H9 (cell line): ENCODE measurements around the gene DNAJC18. TPM values are rescaled to one million over a fixed set of nuclear protein-coding genes. Genes with fewer than 3 reads are reported as not detected.

Experiments used
- DNase-seq: peaks from one replicate; pipeline ENCODE4 v3.0.0-alpha.2; 2017
- H2AFZ ChIP-seq: one replicate; pipeline ENCODE4 v1.6.1; 2013; ENCODE audit warnings: mild to moderate bottlenecking, low read length, control low read depth, moderate library complexity
- H2AK5ac ChIP-seq: 2 replicates; pipeline ENCODE4 v1.6.1; 2013; ENCODE audit warnings: low read length, control low read depth, mixed read lengths; ENCODE audit not compliant: insufficient read length
- H2BK120ac ChIP-seq: one replicate; pipeline ENCODE4 v1.6.1; 2013; ENCODE audit warnings: low read depth, mild to moderate bottlenecking, low read length, control low read depth, inconsistent platforms; ENCODE audit not compliant: poor library complexity, severe bottlenecking
- H2BK12ac ChIP-seq: 2 replicates; pipeline ENCODE4 v1.6.1; 2013; ENCODE audit warnings: low read length, control low read depth, mixed read lengths, low read depth; ENCODE audit not compliant: insufficient read length
- H2BK15ac ChIP-seq: 2 replicates; pipeline ENCODE4 v1.6.1; 2013; ENCODE audit warnings: low read depth, low read length, control low read depth
- H2BK20ac ChIP-seq: one replicate; pipeline ENCODE4 v1.6.1; 2013; ENCODE audit warnings: low read depth, mild to moderate bottlenecking, low read length, control low read depth, inconsistent platforms; ENCODE audit not compliant: poor library complexity, severe bottlenecking
- H2BK5ac ChIP-seq: 2 replicates; pipeline ENCODE4 v1.6.1; 2013; ENCODE audit warnings: low read length, control low read depth, mixed read lengths; ENCODE audit not compliant: insufficient read length
- H3K14ac ChIP-seq: 2 replicates; pipeline ENCODE4 v1.6.1; 2013; ENCODE audit warnings: low read length, control low read depth; ENCODE audit not compliant: insufficient read depth
- H3K18ac ChIP-seq: 2 replicates; pipeline ENCODE4 v1.6.1; 2013; ENCODE audit warnings: low read depth, mild to moderate bottlenecking, mixed read lengths, low read length, control low read depth; ENCODE audit not compliant: insufficient read length
- H3K23ac ChIP-seq: 2 replicates; pipeline ENCODE4 v1.6.1; 2013; ENCODE audit warnings: low read length, control low read depth, mixed read lengths, low read depth; ENCODE audit not compliant: insufficient read length
- H3K23me2 ChIP-seq: 2 replicates; pipeline ENCODE4 v1.6.1; 2013; ENCODE audit warnings: low read depth, mild to moderate bottlenecking, mixed read lengths, low read length, control low read depth; ENCODE audit not compliant: insufficient read length, poor library complexity, severe bottlenecking
- H3K27ac ChIP-seq: 2 replicates; pipeline ENCODE4 v1.5.1; 2013; ENCODE audit warnings: low read length, control low read depth, mixed read lengths, low read depth; ENCODE audit not compliant: insufficient read length
- H3K27me3 ChIP-seq: 2 replicates; pipeline ENCODE4 v1.6.1; 2013; ENCODE audit warnings: low read length, control low read depth, inconsistent platforms; ENCODE audit not compliant: insufficient read depth
- H3K4ac ChIP-seq: 2 replicates; pipeline ENCODE4 v1.6.1; 2013; ENCODE audit warnings: low read depth, mild to moderate bottlenecking, control low read depth, inconsistent platforms, low read length, moderate library complexity
- H3K4me1 ChIP-seq: 2 replicates; pipeline ENCODE4 v1.6.1; 2013; ENCODE audit warnings: low read length, control low read depth, inconsistent platforms; ENCODE audit not compliant: insufficient read depth
- H3K4me2 ChIP-seq: 2 replicates; pipeline ENCODE4 v1.6.1; 2013; ENCODE audit warnings: low read length, control low read depth, mixed read lengths; ENCODE audit not compliant: insufficient read length, insufficient read depth
- H3K56ac ChIP-seq: 2 replicates; pipeline ENCODE4 v1.6.1; 2013; ENCODE audit warnings: low read depth, mild to moderate bottlenecking, mixed read lengths, low read length, control low read depth; ENCODE audit not compliant: insufficient read length
- H3K79me1 ChIP-seq: 2 replicates; pipeline ENCODE4 v1.6.1; 2013; ENCODE audit warnings: low read depth, mild to moderate bottlenecking, moderate library complexity, low read length, control low read depth, inconsistent platforms; ENCODE audit not compliant: insufficient read depth, poor library complexity, severe bottlenecking
- H3K79me2 ChIP-seq: 2 replicates; pipeline ENCODE4 v1.6.1; 2013; ENCODE audit warnings: low read length, control low read depth, inconsistent platforms; ENCODE audit not compliant: insufficient read depth
- H3K9ac ChIP-seq: 2 replicates; pipeline ENCODE4 v1.6.1; 2013; ENCODE audit warnings: low read length, control low read depth, mixed read lengths; ENCODE audit not compliant: insufficient read length; ENCODE audit errors: extremely low read depth
- H3K9me3 ChIP-seq: one replicate; pipeline ENCODE4 v1.6.1; 2013; ENCODE audit warnings: low read depth, low read length, inconsistent platforms; ENCODE audit not compliant: control insufficient read depth
- H3T11ph ChIP-seq: one replicate; pipeline ENCODE4 v1.6.1; 2013; ENCODE audit warnings: mild to moderate bottlenecking, low read length, control low read depth, inconsistent platforms
- H4K20me1 ChIP-seq: one replicate; pipeline ENCODE4 v1.6.1; 2013; ENCODE audit not compliant: control insufficient read depth, insufficient read length, insufficient read depth
- H4K5ac ChIP-seq: 2 replicates; pipeline ENCODE4 v1.6.1; 2013; ENCODE audit warnings: low read depth, mild to moderate bottlenecking, mixed read lengths, low read length, control low read depth; ENCODE audit not compliant: insufficient read length
- H4K8ac ChIP-seq: replicated peaks from 2 replicates; pipeline ENCODE4 v1.6.1; 2013; ENCODE audit warnings: low read length, control low read depth, mixed read lengths, low read depth; ENCODE audit not compliant: insufficient read length
- H4K91ac ChIP-seq: 2 replicates; pipeline ENCODE4 v1.6.1; 2013; ENCODE audit warnings: low read depth, mild to moderate bottlenecking, moderate library complexity, mixed read lengths, low read length, control low read depth; ENCODE audit not compliant: insufficient read length
- H3K27ac Mint-ChIP-seq, 3 experiments: 2 replicates in 2 of 3; 3 replicates in 1 of 3; pipeline ENCODE4 v1.8.0; 2020 to 2021; ENCODE audit warnings: mixed read lengths in 3 of 3, mild to moderate bottlenecking in 1 of 3, moderate library complexity in 1 of 3
- H3K27me3 Mint-ChIP-seq: 2 replicates; pipeline ENCODE4 v1.8.0; 2021; ENCODE audit warnings: low read depth, mild to moderate bottlenecking, moderate library complexity, mixed read lengths
- H3K36me3 Mint-ChIP-seq, 3 experiments: 2 replicates in 2 of 3; 3 replicates in 1 of 3; pipeline ENCODE4 v1.8.0; 2020 to 2021; ENCODE audit warnings: low read depth in 3 of 3, mixed read lengths in 3 of 3; ENCODE audit not compliant: insufficient read depth in 1 of 3
- H3K4me1 Mint-ChIP-seq, 2 experiments: 2 replicates each; pipeline ENCODE4 v1.8.0; 2020; ENCODE audit warnings: mixed read lengths in 2 of 2
- H3K4me3 Mint-ChIP-seq, 2 experiments: 2 replicates in 1 of 2; 3 replicates in 1 of 2; pipeline ENCODE4 v1.8.0; 2020 to 2021; ENCODE audit warnings: mild to moderate bottlenecking in 2 of 2, mixed read lengths in 2 of 2, moderate library complexity in 1 of 2
- H3K9me3 Mint-ChIP-seq, 2 experiments: 2 replicates in 1 of 2; 3 replicates in 1 of 2; pipeline ENCODE4 v1.8.0; 2020; ENCODE audit warnings: mild to moderate bottlenecking in 2 of 2, mixed read lengths in 2 of 2, moderate library complexity in 1 of 2
- CTCF ChIP-seq: fragments of 200-600 bp; sonication (generic); conservative IDR thresholded peaks from 3 replicates; pipeline ENCODE4 v1.8.0; 2021; ENCODE audit warnings: antibody characterized with exemption, mild to moderate bottlenecking
- WGBS: extraction: QIAGEN DNeasy Blood & Tissue Kit; methylation state at CpG from one replicate; pipeline ENCODE4 v1.1.7; 2013; ENCODE audit warnings: missing lambda C conversion rate, low lambda C conversion rate, mixed read lengths; ENCODE audit not compliant: insufficient read length; ENCODE audit errors: extremely low coverage; 5-methylcytosine and 5-hydroxymethylcytosine counted together
- total RNA-seq: library from RNA; stranded (reverse); gene quantifications from 2 replicates; pipeline ENCODE4 v1.2.1, GENCODE V29; 2021

The DNAJC18 gene
- total RNA-seq, 1 experiment from 2014 or later: 26.5 TPM

DNA sequence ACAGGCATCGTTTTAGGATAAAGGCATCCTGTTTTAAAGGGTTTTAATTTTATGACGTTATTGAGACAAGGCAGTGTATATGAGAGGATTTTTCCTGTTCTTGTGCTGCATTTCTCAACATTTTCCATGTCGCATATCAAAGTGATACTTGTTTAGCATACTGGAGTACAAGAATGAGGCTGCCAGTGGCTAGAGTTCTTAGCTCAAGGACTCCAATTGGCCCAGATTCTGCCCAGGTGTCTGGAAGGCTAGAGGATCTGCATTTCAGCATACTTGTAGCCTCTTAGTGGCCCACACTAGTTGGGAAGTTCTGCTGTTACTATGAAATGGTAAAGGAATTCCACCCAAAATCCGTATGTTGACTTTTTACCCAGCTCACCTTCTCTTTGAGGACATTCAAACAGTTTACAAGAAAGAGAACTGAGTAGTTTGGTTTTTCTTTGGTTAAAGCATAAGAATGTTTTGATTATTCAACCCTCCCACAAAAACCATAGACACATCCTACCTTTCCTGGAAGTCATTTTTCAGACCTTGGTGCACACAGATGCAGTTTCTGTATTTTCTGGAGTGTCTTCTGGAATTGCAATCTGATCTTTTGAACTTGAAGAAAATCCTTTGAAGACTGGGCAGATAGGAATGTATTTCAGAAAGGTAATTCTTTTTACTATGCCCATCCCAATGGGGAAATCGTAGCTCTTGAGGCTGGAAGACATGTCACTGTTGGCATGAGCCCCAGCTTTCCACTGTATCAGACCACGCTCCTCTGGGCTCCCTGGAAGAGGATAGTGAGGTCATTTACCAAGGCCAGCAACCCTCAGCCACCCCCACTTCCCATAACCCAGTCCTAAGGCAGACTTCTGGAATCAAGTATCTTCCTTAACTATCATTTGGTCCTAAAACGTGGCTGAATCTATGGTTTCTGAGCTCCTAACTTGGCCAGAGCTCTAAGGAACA lies 67.6 kb downstream of the DNAJC18 start:
- H3K4me2 ChIP-seq: no peak overlapping the region
- no peaks in the 10 kb centered on the region for H3K79me1 ChIP-seq
- H3K27me3 ChIP-seq: no peaks in the 10 kb centered on the region
- H3K4me1 ChIP-seq: no peaks in the 10 kb centered on the region
- H3K56ac ChIP-seq: no peak overlapping the region
- no peaks in the 10 kb centered on the region for H3K23me2 ChIP-seq
- no peak overlapping the region for H2BK5ac ChIP-seq
- H3K4me3 Mint-ChIP-seq: no peak overlapping the region
- no peak overlapping the region for H3K9ac ChIP-seq
- H4K91ac ChIP-seq: no peak overlapping the region
- H2BK12ac ChIP-seq: no peak overlapping the region
- peaks cover 12 to 52% (median 27%) of the 10 kb centered on the region in 3 experiments; a peak in 6 of 7 replicates for H3K36me3 Mint-ChIP-seq
- H3K9me3 ChIP-seq: no peaks in the 10 kb centered on the region
- TF ChIP-seq CTCF: no peak
- no peak overlapping the region for H2BK15ac ChIP-seq
- H3K27ac ChIP-seq: no peak overlapping the region
- no peak overlapping the region for H3K4ac ChIP-seq
- H4K8ac ChIP-seq: no peak overlapping the region
- no peak overlapping the region for H2AFZ ChIP-seq
- peak overlapping the region in 1 of 3 experiments; percentile 75; a peak in 2 of 7 replicates for H3K27ac Mint-ChIP-seq
- no peak overlapping the region for H3K23ac ChIP-seq
- H3T11ph ChIP-seq: no peak overlapping the region
- no peak for DNase-seq
- no peaks in the 10 kb centered on the region for H4K20me1 ChIP-seq
- H3K9me3 Mint-ChIP-seq: no peaks in the 10 kb centered on the region
- no peaks in the 10 kb centered on the region for H3K79me2 ChIP-seq
- no peak overlapping the region for H3K14ac ChIP-seq
- no peak overlapping the region for H2AK5ac ChIP-seq
- no peak overlapping the region for H2BK20ac ChIP-seq
- H4K5ac ChIP-seq: no peak overlapping the region
- no peak overlapping the region for H2BK120ac ChIP-seq
- no peak overlapping the region for H3K18ac ChIP-seq
- no peaks in the 10 kb centered on the region for H3K27me3 Mint-ChIP-seq
- WGBS: no CpG with 5 or more reads among the region's 7 CpGs
- no peaks in the 10 kb centered on the region for H3K4me1 Mint-ChIP-seq
